Stimulated activated naive CD8-positive, alpha-beta T cell treated with anti-CD3 and anti-CD28 coated beads, Interleukin-15, Interleukin-2, amounts not matched to agents 100 U/mL and 50 U/mL, for 24 hours (primary cell): Measurements from ENCODE around the gene ZSWIM9.
"Not testable (repeated sequence)": the region's sequence is repeated elsewhere in the genome, so short reads cannot be mapped to it uniquely, and the experiment has no call there.

Experiments
- ATAC-seq: fragments of 150-1000 bp; cut with Tn5 transposase; one replicate; pipeline ENCODE4 v1.10.0; 2021
- DNase-seq: peaks from one replicate; pipeline ENCODE4 v3.0.0; 2021

ZSWIM9 gene

DNA sequence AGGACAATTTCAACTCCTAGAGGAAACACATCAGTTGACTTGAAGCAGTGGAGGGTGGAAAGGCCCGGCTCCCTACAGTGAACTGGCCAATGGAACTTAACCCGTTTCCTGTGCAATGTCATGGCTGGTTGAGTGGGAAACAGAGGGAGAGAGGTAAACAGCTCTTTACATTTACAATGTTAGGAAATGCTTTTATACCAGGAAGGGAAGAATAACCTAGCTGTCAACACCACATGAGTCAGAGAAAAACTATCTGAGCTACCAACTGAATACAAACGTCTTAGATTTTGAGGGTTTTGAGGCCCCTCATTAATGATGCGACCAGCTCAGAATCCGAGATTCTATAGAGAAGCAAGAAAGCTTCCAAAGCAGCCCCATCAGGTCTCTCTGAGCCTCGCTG lies 48.5 kb downstream of the ZSWIM9 start:
- ATAC-seq, result no peak
- no peak for DNase-seq

DNA sequence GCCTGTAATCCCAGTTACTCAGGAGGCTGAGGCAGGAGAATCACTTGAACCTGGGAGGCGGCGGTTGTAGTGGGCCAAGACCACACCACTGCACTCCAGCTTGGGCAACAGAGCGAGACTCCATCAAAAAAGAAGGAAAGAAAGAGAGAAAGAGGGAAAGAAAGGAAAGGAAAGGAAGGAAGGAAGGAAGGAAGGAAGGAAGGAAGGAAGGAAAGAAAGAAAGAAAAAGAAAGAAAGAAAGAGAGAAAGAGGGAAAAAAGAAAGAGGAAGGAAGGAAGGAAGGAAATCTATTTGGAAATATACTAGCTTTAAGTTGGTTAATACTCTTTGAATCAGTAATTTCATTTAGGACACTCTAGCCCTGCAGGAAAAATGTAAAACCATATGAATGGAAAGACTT lies 50.3 kb downstream of the ZSWIM9 start:
- DNase-seq, result not testable (repeated sequence)

GRCh38 chr19:48221628-48222027 lies 51.1 kb downstream of the ZSWIM9 start:
- ATAC-seq, result no peak
- no peak for DNase-seq

More for the DNA sequence above, 50.3 kb downstream of the ZSWIM9 start:
- ATAC-seq, result not testable (repeated sequence)

- ATAC-seq (no peak), DNase-seq (peak; percentile 31)
These were observed 60.2 kb downstream of the ZSWIM9 start for GRCh38 chr19:48230555-48231129.

DNA sequence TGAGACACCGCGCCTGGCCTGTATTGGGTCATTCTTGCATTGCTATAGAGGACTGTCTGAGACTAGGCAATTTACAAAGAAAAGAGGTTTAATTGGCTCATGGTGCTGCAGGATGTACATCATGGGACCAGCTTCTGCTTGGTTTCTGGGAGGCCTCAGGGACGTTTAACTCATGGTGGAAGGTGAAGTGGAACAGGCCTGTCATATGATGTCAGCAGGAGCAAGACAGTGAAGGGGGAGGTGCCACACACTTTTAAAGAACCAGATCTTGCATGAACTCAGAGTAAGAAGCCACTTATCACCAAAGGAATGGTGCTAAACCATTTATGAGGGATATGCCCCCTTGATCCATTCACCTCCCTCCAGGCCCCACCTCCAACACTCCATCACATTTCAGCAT lies 66.6 kb downstream of the ZSWIM9 start:
- ATAC-seq (no peak), DNase-seq (no peak)

DNA sequence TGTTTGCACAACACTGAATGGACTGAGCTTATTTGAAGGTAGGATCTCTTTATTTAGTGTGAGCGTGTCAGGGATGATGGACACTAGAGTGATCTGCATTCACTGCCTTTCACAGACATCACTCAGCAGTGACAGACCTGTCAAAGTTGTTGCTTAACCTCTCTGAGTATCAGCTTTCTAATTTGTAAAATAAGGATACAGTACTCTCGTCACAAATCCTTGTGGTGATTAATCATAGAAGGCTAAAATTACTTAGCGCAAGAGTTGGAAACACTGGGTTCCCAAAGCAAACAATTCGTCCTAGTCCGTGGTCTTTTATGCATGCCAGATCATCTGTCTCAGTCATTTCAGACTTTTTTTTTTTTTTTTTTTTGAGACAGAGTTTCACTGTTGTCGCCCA lies 68.6 kb downstream of the ZSWIM9 start:
- ATAC-seq, result no peak

GRCh38 chr19:48239582-48240141 lies 69.2 kb downstream of the ZSWIM9 start:
- DNase-seq (no peak), ATAC-seq (no peak)

More for the DNA sequence above, 68.6 kb downstream of the ZSWIM9 start:
- DNase-seq, result no peak

GRCh38 chr19:48241771-48242170 lies 71.3 kb downstream of the ZSWIM9 start:
- not testable (repeated sequence) for DNase-seq, ATAC-seq

GRCh38 chr19:48244281-48244680 lies 73.8 kb downstream of the ZSWIM9 start:
- DNase-seq (peak; percentile 34), ATAC-seq (peak; percentile 86)

DNA sequence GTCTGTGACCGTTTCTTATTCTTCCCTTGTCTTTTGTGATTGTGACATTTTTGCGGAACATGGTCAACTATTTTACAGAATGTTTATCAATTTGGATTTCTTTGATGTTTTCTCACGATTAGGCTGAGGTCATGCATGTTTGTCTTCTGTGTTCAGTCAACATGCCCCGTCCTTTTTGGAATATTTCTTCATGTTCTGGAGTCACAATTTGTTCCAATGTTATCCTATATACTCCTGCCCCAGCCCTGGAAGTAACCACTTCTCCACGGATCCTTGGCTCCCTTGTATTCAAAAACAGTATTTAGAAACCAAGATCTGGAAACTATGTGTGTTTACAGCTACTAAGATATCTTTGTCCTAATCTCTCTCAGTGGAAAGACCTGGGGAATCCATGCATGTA lies 75.6 kb downstream of the ZSWIM9 start:
- DNase-seq (no peak), ATAC-seq (no peak)

- ATAC-seq, result no peak
- no peak for DNase-seq
These were observed 76.7 kb downstream of the ZSWIM9 start for GRCh38 chr19:48247212-48247611.
